GM23338 (cell line): Measurements from ENCODE around the gene ZBP1. TPM values are rescaled to one million over a fixed set of nuclear protein-coding genes. Genes with fewer than 3 reads are reported as not detected.

Source experiments
- ATAC-seq: fragments of 200-7000 bp; cut with Tn5 transposase; 3 replicates; pipeline ENCODE4 v1.9.1; 2020
- DNase-seq: peaks from one replicate; pipeline ENCODE4 v3.0.0-alpha.2; 2015; ENCODE audit warnings: low spot score
- H2AFZ ChIP-seq: fragments of 200-600 bp; sonication (generic); 2 replicates; pipeline ENCODE4 v1.8.0; 2016; ENCODE audit warnings: antibody characterized with exemption, mild to moderate bottlenecking, moderate library complexity
- H3F3A ChIP-seq: fragments of 200-600 bp; sonication (generic); replicated peaks from 2 replicates; pipeline ENCODE4 v1.8.0; 2017; ENCODE audit warnings: antibody characterized with exemption, mixed run types, low read depth
- H3K27ac ChIP-seq: fragments of 200-600 bp; sonication (generic); 2 replicates; pipeline ENCODE4 v1.6.1; 2016; ENCODE audit warnings: low read depth
- H3K27me3 ChIP-seq: fragments of 200-600 bp; sonication (generic); 2 replicates; pipeline ENCODE4 v1.8.0; 2016; ENCODE audit warnings: mild to moderate bottlenecking, mixed run types, moderate library complexity; ENCODE audit not compliant: insufficient read depth
- H3K36me3 ChIP-seq: fragments of 200-600 bp; sonication (generic); 2 replicates; pipeline ENCODE4 v1.8.0; 2016; ENCODE audit warnings: mild to moderate bottlenecking; ENCODE audit not compliant: insufficient read depth
- H3K4me1 ChIP-seq: fragments of 200-600 bp; sonication (generic); 2 replicates; pipeline ENCODE4 v1.8.0; 2016; ENCODE audit warnings: mild to moderate bottlenecking, moderate library complexity; ENCODE audit not compliant: insufficient read depth
- H3K4me2 ChIP-seq: fragments of 200-600 bp; sonication (generic); 2 replicates; pipeline ENCODE4 v1.7.1; 2017; ENCODE audit warnings: mixed run types
- H3K4me3 ChIP-seq: fragments of 200-600 bp; sonication (generic); 2 replicates; pipeline ENCODE4 v1.6.1; 2016; ENCODE audit warnings: mixed run types
- H3K79me2 ChIP-seq: fragments of 200-600 bp; sonication (generic); replicated peaks from 2 replicates; pipeline ENCODE4 v1.8.0; 2017; ENCODE audit warnings: mild to moderate bottlenecking; ENCODE audit not compliant: insufficient read depth
- H3K9me2 ChIP-seq: fragments of 200-600 bp; sonication (generic); 2 replicates; pipeline ENCODE4 v1.8.0; 2017; ENCODE audit not compliant: insufficient read depth
- H4K20me1 ChIP-seq: fragments of 200-600 bp; sonication (generic); replicated peaks from 2 replicates; pipeline ENCODE4 v1.8.0; 2017; ENCODE audit warnings: mild to moderate bottlenecking; ENCODE audit not compliant: insufficient read depth
- H3K27ac Mint-ChIP-seq: 2 replicates; pipeline ENCODE4 v1.8.0; 2020; ENCODE audit warnings: inconsistent platforms, mild to moderate bottlenecking, moderate library complexity, mixed read lengths
- H3K27me3 Mint-ChIP-seq: 3 replicates; pipeline ENCODE4 v1.8.0; 2022; ENCODE audit warnings: low read depth, mild to moderate bottlenecking, moderate library complexity, mixed read lengths, inconsistent platforms; ENCODE audit not compliant: insufficient read depth, poor library complexity
- H3K36me3 Mint-ChIP-seq: 3 replicates; pipeline ENCODE4 v1.8.0; 2021; ENCODE audit warnings: low read depth, mild to moderate bottlenecking, inconsistent platforms, moderate library complexity, mixed read lengths
- H3K4me1 Mint-ChIP-seq: 3 replicates; pipeline ENCODE4 v1.8.0; 2020; ENCODE audit warnings: mild to moderate bottlenecking, inconsistent platforms, mixed read lengths
- H3K4me3 Mint-ChIP-seq: 3 replicates; pipeline ENCODE4 v1.8.0; 2021; ENCODE audit warnings: moderate library complexity, mild to moderate bottlenecking, inconsistent platforms, mixed read lengths
- H3K9me3 Mint-ChIP-seq: 3 replicates; pipeline ENCODE4 v1.8.0; 2020; ENCODE audit warnings: moderate library complexity, mild to moderate bottlenecking, inconsistent platforms, mixed read lengths
- CREB1 ChIP-seq: fragments of 250-450 bp; sonication (Bioruptor Pico); IDR thresholded peaks from 2 replicates; pipeline ENCODE4 v1.5.0; 2020; ENCODE audit warnings: low read depth, mild to moderate bottlenecking, moderate library complexity
- CTCF ChIP-seq, 2 experiments: fragments of 200-600 bp in 1 of 2; sonication (generic) in 1 of 2; conservative IDR thresholded peaks; 2 replicates each; pipeline versions ENCODE4 v1.5.1 to v1.6.1; 2016 to 2017; ENCODE audit warnings: antibody characterized with exemption in 2 of 2, low read depth in 2 of 2, mild to moderate bottlenecking in 2 of 2, moderate library complexity in 1 of 2
- EZH2 ChIP-seq: fragments of 200-600 bp; sonication (generic); IDR thresholded peaks from one replicate; pipeline ENCODE4 v1.8.0; 2017; ENCODE audit warnings: antibody characterized with exemption, mild to moderate bottlenecking, low read depth; ENCODE audit not compliant: unreplicated experiment
- EZH2phosphoT487 ChIP-seq: fragments of 200-600 bp; sonication (generic); IDR thresholded peaks from one replicate; pipeline ENCODE4 v1.8.1; 2018; ENCODE audit warnings: antibody characterized with exemption; ENCODE audit not compliant: unreplicated experiment
- JUNB ChIP-seq: IDR thresholded peaks from one replicate; pipeline ENCODE4 v1.6.1; 2016; ENCODE audit warnings: antibody characterized with exemption; ENCODE audit not compliant: unreplicated experiment
- NANOG ChIP-seq: IDR thresholded peaks from 2 replicates; pipeline ENCODE4 v1.6.1; 2016; ENCODE audit warnings: antibody characterized with exemption, borderline replicate concordance
- POLR2AphosphoS5 ChIP-seq: IDR thresholded peaks from 2 replicates; pipeline ENCODE4 v1.6.1; 2016; ENCODE audit warnings: antibody characterized with exemption, low read depth
- REST ChIP-seq: IDR thresholded peaks from one replicate; pipeline ENCODE4 v1.6.1; 2018; ENCODE audit warnings: antibody characterized with exemption; ENCODE audit not compliant: unreplicated experiment
- STAT1 ChIP-seq: IDR thresholded peaks from one replicate; pipeline ENCODE4 v1.6.1; 2016; ENCODE audit warnings: antibody characterized with exemption; ENCODE audit not compliant: unreplicated experiment
- ZNF114 ChIP-seq: fragments of 250-450 bp; sonication (Bioruptor Pico); IDR thresholded peaks from 2 replicates; pipeline ENCODE4 v1.5.0; 2020; ENCODE audit warnings: mild to moderate bottlenecking, moderate library complexity
- ZNF331 ChIP-seq: fragments of 250-450 bp; sonication (Bioruptor Pico); IDR thresholded peaks from 2 replicates; pipeline ENCODE4 v1.5.0; 2020; ENCODE audit warnings: low read depth, mild to moderate bottlenecking, moderate library complexity
- ZNF462 ChIP-seq: fragments of 250-450 bp; sonication (Bioruptor Pico); IDR thresholded peaks from 2 replicates; pipeline ENCODE4 v1.5.0; 2020; ENCODE audit warnings: mild to moderate bottlenecking, moderate library complexity
- polyA plus RNA-seq: library from polyadenylated mRNA; unstranded; fragments of >200 nt; fragmentation: Nextera tagmentation; extraction: Ambion mirVana; gene quantifications from 2 replicates; pipeline ENCODE4 v1.2.1, GENCODE V29; 2016
- total RNA-seq: library from RNA; depleted of rRNA; stranded (reverse); fragments of >200 nt; shearing (Covaris generic); gene quantifications from 2 replicates; pipeline ENCODE4 v1.2.3, GENCODE V29; 2014
- TF ChIP-seq, protein P1 (sequence below): IDR thresholded peaks from 2 replicates; pipeline ENCODE4 v1.6.1; 2016; ENCODE audit warnings: antibody characterized with exemption

The ZBP1 gene
- total and polyA plus RNA-seq, 2 experiments from 2014 or later, result not detected

- no peaks in the 10 kb centered on the region for H3K9me2 ChIP-seq
Observed at GRCh38 chr20:57601737-57602136, 18.5 kb downstream of the ZBP1 start.

More at GRCh38 chr20:57601737-57602136, 18.5 kb downstream of the ZBP1 start:
- TF ChIP-seq CTCF (conservative IDR thresholded peaks at IDR 0.05; ENCODE audit: low read depth in 2 of 2) (no peak), NANOG (no peak), POLR2AphosphoS5 (no peak), REST (no peak), ZNF462 (CRISPR knock-in tag) (no peak), EZH2 (no peak), ZNF331 (CRISPR knock-in tag) (no peak), JUNB (no peak), ZNF114 (CRISPR knock-in tag) (no peak), EZH2phosphoT487 (no peak), CREB1 (CRISPR knock-in tag) (no peak), STAT1 (no peak)
- TF ChIP-seq, protein P1, sequence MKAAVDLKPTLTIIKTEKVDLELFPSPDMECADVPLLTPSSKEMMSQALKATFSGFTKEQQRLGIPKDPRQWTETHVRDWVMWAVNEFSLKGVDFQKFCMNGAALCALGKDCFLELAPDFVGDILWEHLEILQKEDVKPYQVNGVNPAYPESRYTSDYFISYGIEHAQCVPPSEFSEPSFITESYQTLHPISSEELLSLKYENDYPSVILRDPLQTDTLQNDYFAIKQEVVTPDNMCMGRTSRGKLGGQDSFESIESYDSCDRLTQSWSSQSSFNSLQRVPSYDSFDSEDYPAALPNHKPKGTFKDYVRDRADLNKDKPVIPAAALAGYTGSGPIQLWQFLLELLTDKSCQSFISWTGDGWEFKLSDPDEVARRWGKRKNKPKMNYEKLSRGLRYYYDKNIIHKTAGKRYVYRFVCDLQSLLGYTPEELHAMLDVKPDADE, result no peak
- Histone ChIP-seq H3F3A (no peaks in the 10 kb centered on the region), H4K20me1 (no peaks in the 10 kb centered on the region), H3K79me2 (no peaks in the 10 kb centered on the region), H3K36me3 (no peaks in the 10 kb centered on the region), H3K27ac (no peak overlapping the region), H3K4me2 (no peak overlapping the region), H3K27me3 (no peaks in the 10 kb centered on the region), H3K4me1 (no peaks in the 10 kb centered on the region; the same call in 1 of the 2 replicates), H3K4me3 (no peak overlapping the region), H2AFZ (no peak overlapping the region)
- H3K27me3 Mint-ChIP-seq, result peaks cover 13% of the 10 kb centered on the region
- no peak overlapping the region for H3K4me3 Mint-ChIP-seq
- H3K36me3 Mint-ChIP-seq, result no peaks in the 10 kb centered on the region
- no peak for DNase-seq
- peaks cover 6% of the 10 kb centered on the region for H3K4me1 Mint-ChIP-seq
- no peak overlapping the region for H3K27ac Mint-ChIP-seq
- ATAC-seq, result no peak
- H3K9me3 Mint-ChIP-seq, result peaks cover 3% of the 10 kb centered on the region; the same call in 1 of the 3 replicates
